C4-2B (cell line): ENCODE results near the gene ARHGAP32.
A peak's percentile ranks its signal among the peaks of the same experiment; 100 is the strongest.
"Not testable (repeated sequence)": the region's sequence is repeated elsewhere in the genome, so short reads cannot be mapped to it uniquely, and the experiment has no call there.

Source experiments
- H3K27ac ChIP-seq: fragments of 450-650 bp; 2 replicates; pipeline ENCODE4 v1.5.1; 2017
- ZFX ChIP-seq: fragments of 450-650 bp; IDR thresholded peaks from 2 replicates; pipeline ENCODE4 v1.6.1; 2017
- TF ChIP-seq, protein P1 (sequence below): fragments of 450-650 bp; conservative IDR thresholded peaks from 2 replicates; pipeline ENCODE4 v1.5.1; 2017; ENCODE audit warnings: mild to moderate bottlenecking

The ARHGAP32 gene

DNA sequence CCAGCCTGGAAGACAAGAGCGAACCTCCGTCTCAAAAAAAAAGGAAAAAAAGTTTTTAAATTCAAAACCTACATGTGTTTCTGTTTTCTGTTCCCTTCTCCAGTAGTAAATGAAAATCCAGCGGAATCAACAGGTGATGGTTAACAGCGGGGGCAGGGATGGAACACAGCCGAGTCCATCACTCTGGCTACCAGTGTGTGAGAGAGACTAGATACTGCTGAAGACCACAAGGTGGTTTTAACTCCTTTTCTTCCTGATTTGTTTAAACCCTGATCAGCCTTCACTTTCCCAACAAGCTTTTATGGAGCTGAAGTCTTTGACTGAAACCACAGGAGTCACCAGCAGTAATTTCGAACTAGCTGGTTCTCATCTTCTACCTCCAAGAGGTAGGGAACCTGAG lies 3.6 kb upstream of the ARHGAP32 start:
- TF ChIP-seq, protein P1, sequence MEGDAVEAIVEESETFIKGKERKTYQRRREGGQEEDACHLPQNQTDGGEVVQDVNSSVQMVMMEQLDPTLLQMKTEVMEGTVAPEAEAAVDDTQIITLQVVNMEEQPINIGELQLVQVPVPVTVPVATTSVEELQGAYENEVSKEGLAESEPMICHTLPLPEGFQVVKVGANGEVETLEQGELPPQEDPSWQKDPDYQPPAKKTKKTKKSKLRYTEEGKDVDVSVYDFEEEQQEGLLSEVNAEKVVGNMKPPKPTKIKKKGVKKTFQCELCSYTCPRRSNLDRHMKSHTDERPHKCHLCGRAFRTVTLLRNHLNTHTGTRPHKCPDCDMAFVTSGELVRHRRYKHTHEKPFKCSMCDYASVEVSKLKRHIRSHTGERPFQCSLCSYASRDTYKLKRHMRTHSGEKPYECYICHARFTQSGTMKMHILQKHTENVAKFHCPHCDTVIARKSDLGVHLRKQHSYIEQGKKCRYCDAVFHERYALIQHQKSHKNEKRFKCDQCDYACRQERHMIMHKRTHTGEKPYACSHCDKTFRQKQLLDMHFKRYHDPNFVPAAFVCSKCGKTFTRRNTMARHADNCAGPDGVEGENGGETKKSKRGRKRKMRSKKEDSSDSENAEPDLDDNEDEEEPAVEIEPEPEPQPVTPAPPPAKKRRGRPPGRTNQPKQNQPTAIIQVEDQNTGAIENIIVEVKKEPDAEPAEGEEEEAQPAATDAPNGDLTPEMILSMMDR = no peak
- no peak for TF ChIP-seq ZFX
- H3K27ac ChIP-seq = no peak overlapping the region

DNA sequence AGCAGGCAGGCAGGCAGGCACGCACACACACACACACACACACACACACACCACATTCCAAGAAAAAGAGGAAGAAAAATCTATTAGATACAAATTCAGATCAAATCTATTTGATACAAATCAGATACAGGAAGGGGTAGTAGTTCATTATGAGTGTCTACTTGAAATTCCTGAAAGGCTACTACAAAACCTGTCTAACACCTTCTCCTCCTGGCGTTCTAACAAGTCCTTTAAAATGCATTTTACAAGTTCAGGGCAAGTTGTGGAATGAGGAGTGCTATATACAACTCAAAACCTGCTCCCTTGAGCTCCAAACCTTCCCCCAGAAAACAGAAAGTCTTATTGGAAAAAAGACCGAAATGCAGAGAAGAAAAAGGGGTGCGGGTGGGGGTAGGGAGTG lies 476 bp downstream of the ARHGAP32 start:
- peak overlapping the region; percentile 64; the same call in 1 of the 2 replicates for H3K27ac ChIP-seq
- TF ChIP-seq ZFX = no peak
- TF ChIP-seq, protein P1 = no peak

DNA sequence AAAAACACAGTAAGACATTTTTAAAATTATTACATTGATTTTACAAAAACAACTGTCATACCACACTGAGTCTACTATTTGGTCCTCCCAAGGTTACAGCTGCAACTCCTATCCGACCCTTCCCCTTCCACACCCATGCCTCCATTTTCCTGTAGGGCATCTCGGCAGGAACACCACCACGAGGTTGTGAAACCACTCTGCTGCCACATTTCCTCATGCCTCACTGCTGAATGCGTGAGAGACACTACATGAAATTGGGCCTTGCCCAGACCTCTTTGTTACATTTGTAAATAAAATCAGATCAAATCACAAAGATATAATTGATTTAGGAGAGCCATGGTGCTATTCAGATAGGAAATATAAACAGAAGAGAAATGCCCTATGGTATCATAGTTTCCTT lies 2.0 kb downstream of the ARHGAP32 start:
- no peak for TF ChIP-seq ZFX
- TF ChIP-seq, protein P1 = no peak
- H3K27ac ChIP-seq = peak overlapping the region; percentile 54

DNA sequence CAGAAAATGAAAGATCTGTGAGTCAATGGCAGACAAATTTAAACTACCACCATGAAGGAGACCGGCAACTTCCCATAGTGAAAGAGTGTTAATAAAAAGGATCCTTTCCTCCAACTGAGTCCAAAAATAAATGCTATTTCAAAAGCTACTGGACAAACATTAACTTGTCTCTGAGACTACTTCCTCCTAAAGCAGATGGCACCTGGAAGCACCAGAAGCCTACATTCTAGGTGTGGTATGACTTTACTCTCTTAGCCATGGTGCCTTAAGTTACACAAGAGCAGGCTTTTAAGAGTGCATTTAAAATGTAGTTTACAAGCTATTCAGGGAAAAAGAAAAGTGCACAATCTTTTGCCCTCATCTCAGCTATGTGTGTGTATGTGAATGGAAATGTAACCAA lies 2.5 kb downstream of the ARHGAP32 start:
- peak overlapping the region; percentile 54 for H3K27ac ChIP-seq
- TF ChIP-seq, protein P1 = no peak
- no peak for TF ChIP-seq ZFX

DNA sequence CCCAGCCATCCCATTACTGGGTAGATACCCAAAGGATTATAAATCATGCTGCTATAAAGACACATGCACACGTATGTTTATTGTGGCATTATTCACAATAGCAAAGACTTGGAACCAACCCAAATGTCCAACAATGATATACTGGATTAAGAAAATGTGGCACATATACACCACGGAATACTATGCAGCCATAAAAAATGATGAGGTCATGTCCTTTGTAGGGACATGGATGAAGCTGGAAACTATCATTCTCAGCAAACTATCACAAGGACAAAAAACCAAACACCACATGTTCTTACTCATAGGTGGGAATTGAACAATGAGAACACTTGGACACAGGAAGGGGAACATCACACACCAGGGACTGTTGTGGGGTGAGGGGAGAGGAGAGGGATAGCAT lies 7.0 kb downstream of the ARHGAP32 start:
- not testable (repeated sequence) for H3K27ac ChIP-seq

DNA sequence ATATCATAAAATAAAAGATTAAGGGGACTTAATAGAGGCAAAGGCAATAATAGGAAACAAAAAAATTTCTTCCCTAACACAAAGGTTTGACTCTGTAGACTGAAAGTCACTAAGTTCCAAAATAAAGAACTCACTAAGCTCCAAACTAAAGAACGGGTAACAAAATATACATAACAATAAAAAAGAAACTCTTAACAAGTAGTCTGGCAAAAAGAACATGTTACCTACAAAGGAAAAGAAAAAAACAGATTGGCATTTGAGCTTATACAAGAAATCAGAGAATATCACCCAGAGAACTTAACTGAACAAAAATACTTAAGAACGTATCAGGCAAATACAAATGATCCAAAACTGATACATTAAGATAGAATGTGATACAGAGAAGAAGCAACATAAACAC lies 7.5 kb downstream of the ARHGAP32 start:
- no peak for TF ChIP-seq ZFX
- TF ChIP-seq, protein P1 = no peak
- H3K27ac ChIP-seq = no peak overlapping the region

DNA sequence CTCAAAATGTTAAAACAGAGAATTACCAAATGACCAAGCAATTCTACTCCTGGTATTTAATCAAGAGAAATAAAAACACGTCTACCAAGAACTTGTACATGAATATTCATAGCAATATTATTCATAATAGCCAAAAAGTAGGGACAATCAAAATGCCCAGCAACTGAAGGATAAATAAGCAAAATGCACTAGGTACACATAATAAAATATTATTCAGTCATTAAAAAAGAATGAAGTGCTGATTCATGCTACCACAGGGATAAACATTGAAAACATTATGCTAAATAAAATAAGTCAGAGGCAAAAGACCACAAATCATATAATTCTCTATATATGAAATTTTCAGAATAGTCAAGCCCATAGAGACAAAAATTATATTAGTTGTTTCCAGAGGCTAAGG lies 24.8 kb downstream of the ARHGAP32 start:
- no peak overlapping the region for H3K27ac ChIP-seq
- TF ChIP-seq, protein P1 = no peak
- no peak for TF ChIP-seq ZFX

DNA sequence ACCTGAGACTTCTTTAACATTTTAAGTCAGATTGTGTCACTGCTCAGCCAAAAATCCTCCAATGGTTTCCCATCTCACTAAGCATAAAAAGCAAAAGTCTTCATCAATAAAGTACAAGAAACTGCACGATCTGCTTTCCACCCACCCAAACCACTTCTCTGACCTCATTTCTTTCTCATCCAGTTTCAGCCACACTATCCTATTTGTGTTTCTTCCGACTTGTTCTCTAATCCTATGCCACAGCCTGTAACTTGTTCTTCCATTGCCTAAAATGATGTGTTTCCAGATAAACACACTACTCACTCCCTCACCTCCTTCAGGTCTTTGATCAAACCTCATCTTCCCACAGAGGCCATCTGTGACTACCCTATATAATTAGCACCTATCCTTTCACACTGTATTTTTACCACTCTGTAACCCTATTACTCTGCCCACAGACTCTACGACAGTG lies 28.4 kb downstream of the ARHGAP32 start:
- TF ChIP-seq, protein P1 = no peak
- no peak for TF ChIP-seq ZFX
- H3K27ac ChIP-seq = no peak overlapping the region

DNA sequence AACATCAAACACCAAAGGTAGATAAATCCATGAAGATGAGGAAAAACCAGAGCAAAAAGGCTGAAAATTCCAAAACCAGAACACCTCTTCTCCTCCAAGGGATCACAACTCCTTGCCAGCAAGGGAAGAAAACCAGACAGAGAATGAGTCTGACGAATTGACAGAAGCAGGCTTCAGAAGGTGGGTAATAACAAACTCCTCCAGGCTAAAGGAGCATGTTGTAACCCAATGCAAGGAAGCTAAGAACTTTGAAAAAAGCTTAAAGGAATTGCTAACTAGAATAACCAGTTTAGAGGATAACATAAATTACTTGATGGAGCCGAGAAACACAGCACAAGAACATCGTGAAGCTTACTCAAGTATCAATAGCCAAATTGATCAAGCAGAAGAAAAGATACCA lies 35.0 kb downstream of the ARHGAP32 start:
- not testable (repeated sequence) for H3K27ac ChIP-seq
